IMR-90 (cell line): ENCODE measurements around the gene MICB. TPM values are rescaled to one million over a fixed set of nuclear protein-coding genes. Genes with fewer than 3 reads are reported as not detected.
"Not testable (repeated sequence)": the region's sequence is repeated elsewhere in the genome, so short reads cannot be mapped to it uniquely, and the experiment has no call there.

Experiments
- ATAC-seq: fragments of 200-7000 bp; cut with Tn5 transposase; 2 replicates; pipeline ENCODE4 v1.9.1; 2020; ENCODE audit warnings: low read depth, mild to moderate bottlenecking, moderate library complexity
- BruUV-seq: library from RNA; stranded (reverse); fragments of 400-500 nt; replicated peaks from 2 replicates; lab custom pipeline; 2021; lab: Mats Ljungman, UMichigan
- CTCF ChIA-PET: fragments of 300-600 bp; formaldehyde crosslinking; extraction: SDS; loops from one replicate; lab custom pipeline; 2021; ENCODE audit warnings: antibody characterized with exemption; lab: Yijun Ruan, JAX
- POLR2A ChIA-PET: fragments of 300-600 bp; sonication (Branson Sonifier 250); formaldehyde crosslinking; loops from one replicate; lab custom pipeline; 2022; ENCODE audit warnings: antibody characterized with exemption; ENCODE audit not compliant: unreplicated experiment; lab: Charles Lee
- DNase-seq: peaks from one replicate; pipeline ENCODE4 v3.0.0; 2013
- H2AFZ ChIP-seq: replicated peaks from 2 replicates; pipeline ENCODE3; 2013; ENCODE audit warnings: low read length, mild to moderate bottlenecking; ENCODE audit not compliant: poor library complexity
- H2AK5ac ChIP-seq: 2 replicates; pipeline ENCODE4 v1.6.1; 2013; ENCODE audit warnings: low read depth, low read length, inconsistent platforms
- H2AK9ac ChIP-seq: replicated peaks from 2 replicates; pipeline ENCODE3; 2013; ENCODE audit warnings: mild to moderate bottlenecking, low read depth, low read length, moderate library complexity; ENCODE audit not compliant: poor library complexity
- H2BK120ac ChIP-seq: 2 replicates; pipeline ENCODE4 v1.6.1; 2013; ENCODE audit warnings: low read depth, low read length, inconsistent platforms
- H2BK15ac ChIP-seq: 3 replicates; pipeline ENCODE4 v1.6.1; 2013; ENCODE audit warnings: low read depth, low read length, inconsistent platforms
- H2BK20ac ChIP-seq: 2 replicates; pipeline ENCODE4 v1.6.1; 2013; ENCODE audit warnings: low read depth, mild to moderate bottlenecking, inconsistent platforms, low read length, moderate library complexity
- H2BK5ac ChIP-seq: 2 replicates; pipeline ENCODE4 v1.6.1; 2013; ENCODE audit warnings: mild to moderate bottlenecking, low read depth, low read length, inconsistent platforms; ENCODE audit not compliant: poor library complexity, severe bottlenecking
- H3K14ac ChIP-seq: replicated peaks from 2 replicates; pipeline ENCODE4 v1.6.1; 2013; ENCODE audit warnings: low read depth, low read length, inconsistent platforms
- H3K18ac ChIP-seq: 2 replicates; pipeline ENCODE4 v1.6.1; 2013; ENCODE audit warnings: low read depth, low read length, control low read depth
- H3K23ac ChIP-seq: 2 replicates; pipeline ENCODE4 v1.6.1; 2013; ENCODE audit warnings: low read depth, low read length, inconsistent platforms
- H3K27ac ChIP-seq: 2 replicates; pipeline ENCODE4 v1.5.1; 2013; ENCODE audit warnings: mild to moderate bottlenecking, control low read depth, low read length; ENCODE audit not compliant: insufficient read depth
- H3K27me3 ChIP-seq: 2 replicates; pipeline ENCODE4 v1.6.1; 2013; ENCODE audit warnings: low read length; ENCODE audit not compliant: control insufficient read depth, insufficient read depth
- H3K36me3 ChIP-seq: 2 replicates; pipeline ENCODE4 v1.6.1; 2013; ENCODE audit warnings: low read length, mixed read lengths; ENCODE audit not compliant: control insufficient read depth, insufficient read depth
- H3K4ac ChIP-seq: 2 replicates; pipeline ENCODE4 v1.6.1; 2013; ENCODE audit warnings: low read depth, low read length, inconsistent platforms
- H3K4me1 ChIP-seq: 2 replicates; pipeline ENCODE4 v1.6.1; 2013; ENCODE audit warnings: low read length, mixed read lengths; ENCODE audit not compliant: control insufficient read depth, insufficient read depth
- H3K4me2 ChIP-seq: 2 replicates; pipeline ENCODE4 v1.6.1; 2013; ENCODE audit warnings: low read depth, mild to moderate bottlenecking, control low read depth, low read length, moderate library complexity
- H3K4me3 ChIP-seq: 2 replicates; pipeline ENCODE4 v1.5.1; 2013; ENCODE audit warnings: low read depth, mild to moderate bottlenecking, control low read depth, low read length, moderate library complexity; ENCODE audit not compliant: insufficient read depth
- H3K56ac ChIP-seq: 2 replicates; pipeline ENCODE4 v1.6.1; 2013; ENCODE audit warnings: low read length, inconsistent platforms; ENCODE audit not compliant: insufficient read depth; ENCODE audit errors: extremely low read depth
- H3K79me1 ChIP-seq, 2 experiments: 2 replicates each; pipeline ENCODE4 v1.6.1; 2013; ENCODE audit warnings: low read length in 2 of 2, inconsistent platforms in 1 of 2, low read depth in 1 of 2
- H3K9ac ChIP-seq: 2 replicates; pipeline ENCODE4 v1.6.1; 2013; ENCODE audit warnings: low read depth, low read length, control low read depth
- H3K9me1 ChIP-seq: 2 replicates; pipeline ENCODE4 v1.6.1; 2013; ENCODE audit warnings: low read length, inconsistent platforms; ENCODE audit not compliant: insufficient read depth
- H3K9me3 ChIP-seq: 2 replicates; pipeline ENCODE4 v1.6.1; 2013; ENCODE audit warnings: low read length; ENCODE audit not compliant: control insufficient read depth, insufficient read depth
- H4K20me1 ChIP-seq: 2 replicates; pipeline ENCODE4 v1.6.1; 2013; ENCODE audit warnings: low read length, inconsistent platforms; ENCODE audit not compliant: insufficient read depth
- H4K5ac ChIP-seq: 2 replicates; pipeline ENCODE4 v1.6.1; 2013; ENCODE audit warnings: mild to moderate bottlenecking, low read depth, low read length, control low read depth
- H4K8ac ChIP-seq, 2 experiments: 2 replicates each; pipeline ENCODE4 v1.6.1; 2013; ENCODE audit warnings: low read depth in 2 of 2, low read length in 2 of 2, control low read depth in 1 of 2, inconsistent platforms in 1 of 2
- H4K91ac ChIP-seq: 2 replicates; pipeline ENCODE4 v1.6.1; 2013; ENCODE audit warnings: low read depth, low read length, inconsistent platforms; ENCODE audit not compliant: insufficient read depth
- CTCF ChIP-seq: conservative IDR thresholded peaks from 2 replicates; pipeline ENCODE4 v1.5.1; 2012; ENCODE audit warnings: mild to moderate bottlenecking, low read depth, low read length, improper control_type of control experiment
- RAD21 ChIP-seq: IDR thresholded peaks from 2 replicates; pipeline ENCODE4 v1.6.1; 2012; ENCODE audit warnings: low read length, improper control_type of control experiment
- SMC3 ChIP-seq: fragments of 150-350 bp; IDR thresholded peaks from 2 replicates; pipeline ENCODE4 v1.6.1; 2016; ENCODE audit warnings: low read depth, mild to moderate bottlenecking, antibody characterized with exemption, low read length, moderate library complexity
- WGBS, 2 experiments: methylation state at CpG; one replicate each; pipeline versions ENCODE4 v1.1.5 to v1.1.7; 2013; ENCODE audit warnings: missing lambda C conversion rate in 2 of 2; ENCODE audit not compliant: insufficient read length in 1 of 2; ENCODE audit errors: extremely low coverage in 2 of 2; 5-methylcytosine and 5-hydroxymethylcytosine counted together
- dilution Hi-C: fragments of 300-500 bp; cut with HindIII; formaldehyde crosslinking; loops from one replicate; pipeline ENCODE4 v1.14.3; 2018; ENCODE audit warnings: low sequenced_read_pairs; ENCODE audit not compliant: unreplicated experiment
- in situ Hi-C: fragments of 300-500 bp; cut with MboI; formaldehyde crosslinking; loops from 3 replicates; pipeline ENCODE4 v1.14.3; 2019; ENCODE audit warnings: low sequenced_read_pairs, inconsistent platforms, mixed read lengths
- intact Hi-C: fragments of 100-400 bp; cut with micrococcal nuclease; formaldehyde crosslinking; loops from 2 replicates; pipeline ENCODE4 v1.10.0; 2022
- polyA plus RNA-seq, 3 experiments: library from polyadenylated mRNA; depleted of rRNA; stranded (reverse); fragments of >200 nt; gene quantifications; 2 replicates each; pipeline ENCODE4 v1.2.3, GENCODE V29; 2012; ENCODE audit warnings: low replicate concordance in 1 of 3
- total RNA-seq: library from RNA; depleted of rRNA; stranded (reverse); fragments of >200 nt; gene quantifications from 2 replicates; pipeline ENCODE4 v1.2.3, GENCODE V29; 2012

The MICB gene
- total and polyA plus RNA-seq, 2 of the 4 experiments (the other 2 are of a cell fraction), result 9.6 to 11.1 TPM

DNA sequence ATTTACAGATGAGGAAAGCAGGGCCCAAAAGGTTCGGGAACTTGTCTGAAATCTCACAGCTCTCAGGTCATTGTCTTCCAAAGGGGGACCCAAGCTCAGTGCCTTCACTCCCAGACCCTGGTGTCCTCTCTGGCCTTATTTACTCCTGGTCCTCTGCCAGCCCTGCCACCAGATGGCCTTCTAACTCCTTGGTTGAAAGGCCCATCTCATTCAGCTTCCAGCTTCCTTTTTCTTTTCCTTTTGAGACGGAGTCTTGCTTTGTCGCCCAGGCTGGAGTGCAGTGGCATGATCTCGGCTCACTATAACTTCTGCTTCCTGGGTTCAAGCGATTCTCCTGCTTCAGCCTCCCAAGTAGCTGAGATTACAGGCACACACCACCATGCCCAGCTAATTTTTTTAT, 53.4 kb downstream of the MICB start:
- H3K14ac ChIP-seq, ATAC-seq, H2BK20ac ChIP-seq, H3K4me1 ChIP-seq, H4K91ac ChIP-seq, H3K4me3 ChIP-seq, H2AFZ ChIP-seq, POLR2A ChIA-PET, H4K5ac ChIP-seq, in situ Hi-C loops, H3K9me3 ChIP-seq, H3K23ac ChIP-seq, H3K56ac ChIP-seq, H3K9me1 ChIP-seq, H2BK120ac ChIP-seq, H4K8ac ChIP-seq, H3K27ac ChIP-seq, BruUV-seq, H2AK5ac ChIP-seq, H3K27me3 ChIP-seq, H2BK15ac ChIP-seq, H2BK5ac ChIP-seq, H3K18ac ChIP-seq, H3K9ac ChIP-seq, H2AK9ac ChIP-seq, H3K4me2 ChIP-seq, dilution Hi-C loops, H4K20me1 ChIP-seq, H3K4ac ChIP-seq: not testable (repeated sequence)
- TF ChIP-seq SMC3 (peak; percentile 62; the same call in 1 of the 2 replicates), CTCF (peak; percentile 48), RAD21 (peak; percentile 64)
- 92% methylated on average over 4 of the region's 5 CpGs; no CpG with 5 or more reads in 1 of the 2 experiments for WGBS, 2 experiments
- DNase-seq, result peak; percentile 36
- CTCF ChIA-PET, result interaction anchor here (1.0 to 1.9 kb wide), 5 partner anchors 26 to 85 kb away, joined by 3 to 17 read pairs (median 3); no protein-coding TSS in a partner anchor
- H3K79me1 ChIP-seq, result peaks cover 13 to 28% of the 10 kb centered on the region in 2 experiments; a peak in 3 of 4 replicates
- intact Hi-C loops, result loop anchor here (1.0 kb wide), 1 partner anchor 47 kb away; no protein-coding TSS in a partner anchor
- peaks cover 22% of the 10 kb centered on the region for H3K36me3 ChIP-seq
